ENCODE results near the gene UCMA.

DNA sequence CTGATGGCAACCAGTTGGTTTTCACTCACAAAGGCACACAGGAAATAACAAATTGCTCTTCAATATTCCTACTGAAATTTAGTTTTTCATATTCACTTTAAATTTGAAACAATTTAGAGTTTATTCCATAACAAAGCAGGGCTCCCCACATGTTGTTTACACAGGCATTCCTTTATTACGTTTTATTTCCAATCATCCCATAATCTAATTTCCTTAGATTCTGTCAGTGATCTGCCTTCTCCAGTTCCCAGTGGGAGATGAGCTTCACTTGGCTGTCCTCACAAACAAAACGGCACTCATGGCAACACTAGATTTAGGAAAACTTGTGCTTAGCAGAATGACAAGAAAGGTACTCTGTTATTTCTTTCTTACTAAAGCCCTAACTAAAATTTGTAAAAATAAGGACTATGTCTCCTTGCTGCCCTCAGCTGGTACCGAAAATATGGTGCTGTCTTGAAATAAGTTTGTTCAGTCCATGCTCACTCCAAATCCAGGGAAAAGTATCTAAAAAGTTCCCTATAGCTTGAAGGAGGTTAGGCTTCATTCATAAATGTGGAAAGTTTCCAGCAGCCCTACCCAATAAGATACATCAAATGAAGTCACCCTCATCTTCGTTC, 42.7 kb upstream of the UCMA start:
- TF ChIP-seq POLR2A (IDR thresholded peaks at IDR 0.05; ENCODE audit: low read depth, low read length) (no peak), ESRRA (IDR thresholded peaks at IDR 0.05; ENCODE audit: low read length) (no peak), FOXM1 (IDR thresholded peaks at IDR 0.05; ENCODE audit: low read depth, low read length) (no peak), KAT2A (conservative IDR thresholded peaks at IDR 0.05; ENCODE audit: control insufficient read depth, low read depth, low read length) (no peak), STAT3 (IDR thresholded peaks at IDR 0.05; ENCODE audit: low read depth, low read length) (no peak), REST (IDR thresholded peaks at IDR 0.05; ENCODE audit: low read depth, low read length) (no peak), ASH2L (IDR thresholded peaks at IDR 0.05; ENCODE audit: borderline replicate concordance, low read depth) (no peak), CEBPB (IDR thresholded peaks at IDR 0.05; ENCODE audit: borderline replicate concordance in 1 of 2, low read depth in 2 of 2, low read length in 2 of 2) (no peak), ATF7 (IDR thresholded peaks at IDR 0.05; ENCODE audit: low read depth) (no peak), PAX5 (IDR thresholded peaks at IDR 0.05; ENCODE audit: borderline replicate concordance, low read depth, low read length) (no peak)
- TF ChIP-seq, protein P1, sequence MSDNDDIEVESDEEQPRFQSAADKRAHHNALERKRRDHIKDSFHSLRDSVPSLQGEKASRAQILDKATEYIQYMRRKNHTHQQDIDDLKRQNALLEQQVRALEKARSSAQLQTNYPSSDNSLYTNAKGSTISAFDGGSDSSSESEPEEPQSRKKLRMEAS (IDR thresholded peaks at IDR 0.05; ENCODE audit: low read depth, low read length), result no peak
- TF ChIP-seq, protein P2, sequence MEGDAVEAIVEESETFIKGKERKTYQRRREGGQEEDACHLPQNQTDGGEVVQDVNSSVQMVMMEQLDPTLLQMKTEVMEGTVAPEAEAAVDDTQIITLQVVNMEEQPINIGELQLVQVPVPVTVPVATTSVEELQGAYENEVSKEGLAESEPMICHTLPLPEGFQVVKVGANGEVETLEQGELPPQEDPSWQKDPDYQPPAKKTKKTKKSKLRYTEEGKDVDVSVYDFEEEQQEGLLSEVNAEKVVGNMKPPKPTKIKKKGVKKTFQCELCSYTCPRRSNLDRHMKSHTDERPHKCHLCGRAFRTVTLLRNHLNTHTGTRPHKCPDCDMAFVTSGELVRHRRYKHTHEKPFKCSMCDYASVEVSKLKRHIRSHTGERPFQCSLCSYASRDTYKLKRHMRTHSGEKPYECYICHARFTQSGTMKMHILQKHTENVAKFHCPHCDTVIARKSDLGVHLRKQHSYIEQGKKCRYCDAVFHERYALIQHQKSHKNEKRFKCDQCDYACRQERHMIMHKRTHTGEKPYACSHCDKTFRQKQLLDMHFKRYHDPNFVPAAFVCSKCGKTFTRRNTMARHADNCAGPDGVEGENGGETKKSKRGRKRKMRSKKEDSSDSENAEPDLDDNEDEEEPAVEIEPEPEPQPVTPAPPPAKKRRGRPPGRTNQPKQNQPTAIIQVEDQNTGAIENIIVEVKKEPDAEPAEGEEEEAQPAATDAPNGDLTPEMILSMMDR (IDR thresholded peaks at IDR 0.05 in 2 of 3, conservative IDR thresholded peaks at IDR 0.05 in 1 of 3; ENCODE audit: control insufficient read depth in 2 of 3, extremely low read depth in 1 of 3, insufficient read depth in 1 of 3, low read depth in 3 of 3, low read length in 3 of 3), result no peak; a peak in 1 of 6 replicates
- TF ChIP-seq, protein P3, sequence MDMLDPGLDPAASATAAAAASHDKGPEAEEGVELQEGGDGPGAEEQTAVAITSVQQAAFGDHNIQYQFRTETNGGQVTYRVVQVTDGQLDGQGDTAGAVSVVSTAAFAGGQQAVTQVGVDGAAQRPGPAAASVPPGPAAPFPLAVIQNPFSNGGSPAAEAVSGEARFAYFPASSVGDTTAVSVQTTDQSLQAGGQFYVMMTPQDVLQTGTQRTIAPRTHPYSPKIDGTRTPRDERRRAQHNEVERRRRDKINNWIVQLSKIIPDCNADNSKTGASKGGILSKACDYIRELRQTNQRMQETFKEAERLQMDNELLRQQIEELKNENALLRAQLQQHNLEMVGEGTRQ (IDR thresholded peaks at IDR 0.05; ENCODE audit: borderline replicate concordance, low read depth, low read length), result no peak
